HG03521 (cell line): ENCODE measurements around the gene COG4.
A peak's percentile ranks its signal among the peaks of the same experiment; 100 is the strongest.
"Not testable (repeated sequence)": the region's sequence is repeated elsewhere in the genome, so short reads cannot be mapped to it uniquely, and the experiment has no call there.

Source experiments
- ATAC-seq: cut with Tn5 transposase; IDR thresholded peaks from one replicate; pipeline ENCODE4 v1.9.1; 2021; ENCODE audit warnings: mild to moderate bottlenecking, moderate library complexity; ENCODE audit not compliant: unreplicated experiment

COG4 gene

DNA sequence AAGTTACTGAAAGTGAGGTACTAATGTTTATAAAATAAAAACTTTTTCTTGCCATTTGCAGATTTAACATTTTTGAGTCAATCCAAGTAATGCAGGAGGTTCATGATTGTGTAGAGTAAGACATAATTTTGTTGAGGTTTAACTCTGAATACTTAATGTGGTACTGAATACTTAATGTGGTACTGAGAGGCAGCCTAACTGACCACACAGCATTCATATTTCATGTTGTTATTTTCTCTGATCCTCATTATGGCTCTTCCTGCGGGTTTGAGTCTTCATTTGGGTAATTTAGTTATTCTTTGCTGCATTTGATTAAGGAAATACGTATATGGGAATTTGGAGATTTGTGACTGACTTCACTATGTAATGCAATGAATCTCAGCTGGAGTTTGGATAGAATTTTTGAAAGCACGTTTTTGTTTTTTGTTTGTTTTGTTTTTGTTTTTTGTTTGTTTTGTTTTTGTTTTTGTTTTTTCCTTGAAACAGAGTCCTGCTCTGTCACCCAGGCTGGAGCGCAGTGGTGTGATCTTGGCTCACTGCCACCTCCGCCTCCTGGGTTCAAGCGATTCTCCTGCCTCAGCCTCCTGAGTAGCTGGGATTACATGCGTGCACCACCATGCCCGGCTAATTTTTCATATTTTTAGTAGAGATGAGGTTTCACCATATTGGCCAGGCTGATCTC is 4.1 kb upstream of the COG4 start:
- ATAC-seq = no peak

GRCh38 chr16:70526403-70526802 is 3.0 kb upstream of the COG4 start:
- ATAC-seq = no peak

DNA sequence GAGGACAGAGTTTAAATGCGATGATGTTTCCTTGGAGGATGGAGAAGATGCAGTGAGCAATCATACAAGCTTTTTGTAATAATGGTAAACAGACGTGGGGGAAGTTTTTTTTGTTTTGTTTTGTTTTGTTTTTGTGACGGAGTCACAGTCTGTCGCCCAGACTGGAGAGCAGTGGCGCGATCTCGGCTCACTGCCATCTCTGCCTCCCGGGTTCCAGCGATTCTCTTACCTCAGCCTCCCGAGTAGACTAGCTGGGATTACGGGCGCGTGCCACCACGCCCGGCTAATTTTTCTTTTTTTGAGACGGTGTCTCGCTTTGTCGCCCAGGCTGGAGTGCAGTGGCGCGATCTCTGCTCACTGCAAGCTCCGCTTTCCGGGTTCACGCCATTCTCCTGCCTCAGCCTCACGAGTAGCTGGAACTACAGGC is 1.1 kb upstream of the COG4 start:
- ATAC-seq = not testable (repeated sequence)

- ATAC-seq = peak; percentile 36
Measured at GRCh38 chr16:70523743-70524398, 517 bp upstream of the COG4 start, which contains the start of gene SF3B3. Gene SF3B3 (plus strand): TSS chr16:70523816. CDS start chr16:70526657, 2,841 bp downstream.

DNA sequence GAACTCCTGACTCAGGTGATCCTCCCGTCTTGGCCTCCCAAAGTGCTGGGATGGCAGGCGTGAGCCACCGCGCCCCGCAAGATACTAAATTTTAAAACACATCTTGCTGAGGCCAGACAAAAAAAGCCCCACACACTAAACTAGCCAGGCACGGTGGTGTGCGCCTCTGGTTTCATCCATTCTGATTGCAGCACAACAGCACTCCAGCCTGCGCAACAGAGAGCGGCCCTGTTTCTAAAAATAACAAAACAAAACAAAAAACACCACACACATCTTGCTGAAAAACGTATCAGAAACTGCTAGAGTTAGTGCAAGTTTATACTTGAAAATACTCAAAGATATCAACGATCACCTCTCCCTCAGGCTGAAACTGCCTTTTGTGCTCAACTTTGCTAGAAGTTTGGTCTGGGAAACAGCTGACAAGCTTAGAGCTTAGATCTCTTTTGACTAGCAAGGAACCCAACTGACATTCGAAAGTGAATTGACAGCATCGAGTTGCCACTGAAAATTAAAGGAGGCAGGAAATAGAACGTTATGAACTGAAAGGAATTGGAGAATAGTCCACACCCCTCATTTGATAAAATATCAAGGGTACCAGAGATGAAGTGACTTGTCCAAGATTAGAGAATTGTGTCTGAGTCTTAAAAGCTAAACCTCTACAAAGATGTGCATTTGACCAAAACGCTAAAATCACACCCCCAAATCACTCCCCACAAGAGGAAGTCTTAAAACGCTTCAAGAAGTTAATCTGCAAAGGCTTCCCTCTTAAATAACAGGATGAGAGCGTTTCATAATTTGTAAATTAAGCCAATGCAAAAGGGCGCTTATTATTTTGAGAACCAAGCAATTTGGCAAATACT is 908 bp downstream of the COG4 start:
- ATAC-seq = no peak

DNA sequence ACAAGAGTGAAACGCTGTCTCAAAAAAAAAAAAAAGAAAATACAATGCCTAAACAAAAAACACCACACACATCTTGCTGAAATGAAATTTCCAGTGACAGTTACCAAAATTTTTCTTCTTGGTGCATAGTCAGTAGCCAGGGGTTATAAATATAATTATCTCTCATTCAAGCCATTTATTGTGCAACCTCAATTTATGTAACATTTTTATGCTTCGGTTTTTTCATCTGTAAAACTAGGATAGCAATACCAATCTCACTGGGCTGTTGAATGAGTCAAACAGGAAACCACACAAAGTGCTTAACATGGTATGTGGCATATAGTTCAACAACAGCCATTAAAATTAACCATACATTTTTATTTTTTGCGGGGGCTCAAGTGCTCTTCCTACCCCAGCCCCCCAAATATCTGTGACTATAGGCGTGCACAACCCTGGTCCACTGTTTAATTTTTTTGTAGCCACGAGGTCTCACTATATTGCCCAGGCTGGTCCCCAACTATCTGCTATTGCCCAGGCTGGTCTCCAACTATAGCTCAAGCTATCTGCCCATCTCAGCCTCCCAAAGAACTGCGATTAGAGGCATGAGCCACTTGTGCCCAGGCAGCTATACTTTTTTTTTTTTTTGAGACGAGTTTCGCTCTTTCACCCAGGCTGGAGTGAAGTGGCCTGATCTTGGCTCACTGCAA is 2.6 kb downstream of the COG4 start:
- no peak for ATAC-seq

DNA sequence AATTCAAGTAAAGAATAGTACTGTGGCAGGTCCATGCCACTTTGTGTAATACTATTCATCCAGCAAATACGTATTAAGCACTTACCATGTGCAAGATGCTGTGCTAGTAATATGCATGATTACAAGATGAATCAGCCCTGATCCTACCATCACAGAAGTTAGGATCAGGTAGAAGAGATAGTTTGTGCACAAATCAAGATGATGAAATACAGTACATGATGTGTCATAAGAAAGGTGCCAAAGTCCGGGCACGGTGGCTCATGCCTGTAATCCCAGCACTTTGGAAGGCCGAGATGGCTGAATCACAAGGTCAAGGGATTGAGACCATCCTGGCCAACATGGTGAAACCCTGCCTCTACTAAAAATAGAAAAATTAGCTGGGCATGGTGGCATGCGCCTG is 10.9 kb downstream of the COG4 start:
- no peak for ATAC-seq

DNA sequence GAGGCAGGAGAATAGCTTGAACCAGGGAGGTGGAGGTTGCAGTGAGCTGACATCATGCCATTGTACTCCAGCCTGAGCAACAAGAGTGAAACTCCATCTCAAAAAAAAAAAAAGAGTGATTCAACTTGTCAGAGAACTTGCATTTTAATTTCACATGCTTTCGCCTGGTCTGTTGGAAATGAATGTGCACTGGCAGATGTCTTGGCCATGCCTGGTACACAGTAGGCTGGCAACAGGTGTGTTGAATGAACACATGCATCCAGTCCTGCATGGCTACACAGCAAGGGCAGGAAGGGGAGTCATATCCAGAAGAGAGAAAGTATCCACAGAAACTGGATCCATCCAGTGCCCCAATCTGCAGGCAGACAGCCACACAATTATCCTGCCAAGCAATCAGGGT is 11.5 kb downstream of the COG4 start:
- no peak for ATAC-seq

DNA sequence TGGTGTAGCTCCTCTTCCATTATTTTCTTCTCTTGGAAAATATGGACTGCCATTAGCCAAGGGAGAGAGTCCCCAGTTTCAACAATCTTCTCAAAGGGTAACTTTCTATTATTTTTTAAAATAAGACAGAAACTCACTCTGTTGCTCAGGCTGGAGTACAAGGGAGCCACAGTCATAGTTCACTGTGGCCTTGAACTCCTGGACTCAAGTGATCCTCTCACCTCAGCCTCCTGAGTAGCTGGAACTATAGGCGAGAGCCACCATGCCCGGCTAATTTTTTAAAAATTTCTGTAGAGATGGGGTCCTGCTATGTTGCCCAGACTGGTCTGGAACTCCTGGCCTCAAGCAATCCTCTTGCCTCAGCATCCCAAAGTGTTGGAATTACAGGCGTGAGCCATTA is 13.1 kb downstream of the COG4 start:
- ATAC-seq = no peak

GRCh38 chr16:70508752-70509151 is 14.6 kb downstream of the COG4 start:
- no peak for ATAC-seq

- ATAC-seq = no peak
Measured at GRCh38 chr16:70496513-70496912, 26.8 kb downstream of the COG4 start.

DNA sequence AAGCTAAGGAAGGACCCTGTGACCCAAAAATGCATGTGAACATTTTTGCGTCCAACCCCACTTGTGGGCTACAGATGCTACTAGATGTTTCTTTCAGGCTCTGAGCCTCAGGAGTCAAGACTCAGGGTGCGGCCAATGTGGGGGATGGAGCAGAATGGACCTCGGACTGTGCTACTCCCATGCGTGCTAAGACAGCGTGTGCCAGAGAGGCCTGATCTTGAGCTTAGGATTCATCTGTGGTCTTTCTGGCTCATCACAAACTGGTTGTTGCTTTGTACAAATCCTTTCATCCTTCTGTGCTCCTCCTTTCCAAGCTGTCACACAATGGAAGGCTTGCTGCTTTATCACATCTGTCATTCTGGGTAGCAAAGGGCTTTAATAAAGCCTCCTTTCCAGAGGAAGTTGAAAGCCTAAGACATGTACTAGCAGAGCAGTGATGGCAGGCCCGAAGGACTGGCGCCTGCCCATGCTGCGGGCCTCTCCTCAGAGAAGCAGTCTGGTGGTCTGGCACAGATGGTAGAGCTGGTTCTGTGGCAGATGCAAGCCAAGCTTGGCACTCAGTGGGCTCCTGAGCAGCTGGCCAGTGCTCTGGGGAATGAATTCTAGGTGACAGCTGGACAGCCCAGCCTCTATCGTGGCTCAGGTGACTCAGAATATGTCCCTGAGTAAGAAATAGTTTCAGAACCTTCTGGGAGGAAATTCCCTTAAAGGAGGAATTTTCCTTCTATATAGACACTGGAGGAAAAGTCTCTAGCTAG is 27.8 kb downstream of the COG4 start:
- ATAC-seq = no peak

DNA sequence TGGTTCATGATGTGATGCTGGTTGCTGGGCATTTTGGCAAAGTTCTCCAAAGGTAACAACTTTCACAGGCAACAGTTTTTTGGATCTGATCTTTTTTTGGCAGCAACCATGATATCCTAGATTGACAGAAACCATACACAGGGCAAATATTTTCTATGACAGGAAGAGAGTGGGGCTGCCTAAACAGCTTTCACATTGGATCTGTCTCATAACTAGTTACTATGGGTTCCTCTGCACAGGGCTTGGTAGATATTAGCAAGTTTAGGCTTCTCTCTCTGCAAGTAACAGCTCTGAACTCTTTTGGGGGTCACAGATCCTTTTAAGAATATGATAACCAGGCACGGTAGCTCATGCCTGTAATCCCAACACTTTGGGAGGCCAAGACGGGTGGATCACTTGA is 28.6 kb downstream of the COG4 start:
- no peak for ATAC-seq

DNA sequence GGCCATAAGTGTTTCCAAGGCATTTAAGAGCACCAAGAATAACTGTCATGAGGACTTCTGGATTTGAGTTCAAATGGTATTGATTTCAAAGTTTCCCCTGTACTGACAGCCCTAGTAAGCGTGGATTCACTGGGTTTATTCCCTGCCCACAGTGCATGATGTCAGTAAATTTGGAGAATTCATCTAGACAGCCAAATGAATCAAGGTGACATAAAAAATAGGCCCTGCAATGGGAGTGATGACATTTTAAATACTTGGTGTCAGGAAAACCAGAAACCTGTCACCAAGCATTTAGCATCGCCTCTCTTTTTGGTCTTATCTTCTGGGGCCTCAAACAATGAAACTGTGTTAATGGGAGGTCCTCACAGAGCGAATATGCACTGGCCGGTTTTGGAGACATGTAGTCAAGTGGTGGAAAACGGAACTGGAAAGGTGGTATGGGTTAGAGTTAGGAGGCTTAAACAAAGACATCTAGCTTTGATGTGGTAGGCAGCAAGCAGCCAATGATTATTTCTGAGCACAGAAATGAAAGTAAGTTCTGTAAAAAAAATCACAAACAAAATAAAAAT is 29.1 kb downstream of the COG4 start:
- ATAC-seq = no peak

DNA sequence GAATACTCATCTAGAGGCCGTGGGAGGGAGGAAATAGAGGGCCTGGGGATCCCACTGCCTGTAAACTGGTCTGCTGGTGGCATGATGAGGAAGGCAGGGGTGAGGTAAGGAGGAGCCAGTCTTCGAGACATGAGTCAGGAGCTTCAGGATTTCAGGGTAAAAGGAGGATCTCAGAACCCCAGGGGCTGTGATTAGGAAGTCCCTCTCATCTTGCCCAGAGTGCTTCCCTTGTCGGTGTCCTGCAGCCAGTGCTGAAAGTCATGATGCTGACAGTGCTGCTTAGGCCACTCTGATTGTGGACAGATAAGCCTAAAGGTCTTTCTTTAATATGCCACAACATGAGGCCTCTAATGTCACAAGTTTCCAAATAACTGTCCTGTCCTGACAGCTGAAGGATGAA is 29.6 kb downstream of the COG4 start:
- no peak for ATAC-seq

GRCh38 chr16:70490261-70490660 is 33.1 kb downstream of the COG4 start:
- no peak for ATAC-seq

DNA sequence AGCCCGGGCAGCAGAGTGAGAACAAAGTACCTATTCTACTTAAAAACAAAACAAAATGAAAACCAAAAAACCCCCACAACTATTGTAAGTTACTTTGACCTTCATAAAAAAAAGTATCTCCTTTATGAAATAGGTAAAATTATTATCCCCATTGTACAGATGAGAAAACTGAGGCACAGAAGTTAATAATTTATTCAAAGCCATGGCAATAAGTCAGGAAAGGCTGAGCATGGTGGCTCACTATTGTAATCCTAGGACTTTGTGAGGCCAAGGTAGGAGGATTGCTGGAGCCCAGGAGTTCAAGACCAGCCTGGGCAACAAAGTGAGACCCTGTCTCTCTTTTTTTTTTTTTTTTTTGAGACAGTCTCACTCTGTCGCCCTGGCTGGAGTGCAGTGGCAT is 38.5 kb downstream of the COG4 start:
- no peak for ATAC-seq

- no peak for ATAC-seq
Measured at GRCh38 chr16:70483426-70483825, 39.9 kb downstream of the COG4 start.

- no peak for ATAC-seq
Measured at GRCh38 chr16:70482624-70483023, 40.7 kb downstream of the COG4 start.

DNA sequence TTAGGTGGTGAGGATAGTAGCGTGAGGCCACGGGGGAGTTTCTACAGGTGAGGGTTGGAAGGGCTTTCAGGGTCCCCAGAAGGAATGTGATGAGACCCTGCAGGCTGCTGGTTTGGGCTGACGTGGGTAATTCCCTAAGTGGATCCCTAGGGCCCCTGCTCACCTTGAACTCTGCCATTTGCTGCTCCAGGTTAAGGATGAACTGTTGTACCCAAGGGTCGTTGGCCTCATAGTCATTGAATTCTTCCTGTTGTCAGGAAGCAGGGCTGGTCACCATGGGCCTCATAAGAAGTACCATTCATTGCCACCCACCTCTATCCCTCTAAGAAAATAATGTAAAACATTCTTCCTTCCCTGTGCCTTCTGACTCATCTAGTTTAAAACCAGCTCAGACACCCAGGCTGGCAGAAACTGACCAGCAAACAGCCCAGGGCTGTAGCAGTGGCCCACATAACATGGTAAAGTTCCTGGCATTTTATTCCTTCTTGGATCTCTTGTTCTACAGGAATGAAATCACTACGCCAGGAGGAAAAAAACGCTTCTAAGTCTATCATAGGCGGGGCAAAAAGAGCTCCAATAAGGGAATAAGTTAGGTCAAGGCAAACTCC is 41.3 kb downstream of the COG4 start:
- ATAC-seq = no peak
